HL-60 (cell line): ENCODE data around the gene CAMTA1.

Source experiments
- GABPA ChIP-seq: IDR thresholded peaks from 2 replicates; pipeline ENCODE4 v1.6.1; 2012; ENCODE audit warnings: low read depth
- POLR2AphosphoS5 ChIP-seq: IDR thresholded peaks from 2 replicates; pipeline ENCODE4 v1.6.1; 2012; ENCODE audit warnings: low read depth
- REST ChIP-seq: IDR thresholded peaks from 2 replicates; pipeline ENCODE4 v1.6.1; 2012; ENCODE audit warnings: low read depth; ENCODE audit not compliant: insufficient replicate concordance
- TF ChIP-seq, protein P1 (sequence below): IDR thresholded peaks from one replicate; pipeline ENCODE4 v1.5.1; 2011; ENCODE audit warnings: low read length, control low read depth, inconsistent platforms; ENCODE audit not compliant: insufficient read depth

GRCh38 chr1:7320661-7321060, 535.4 kb downstream of the CAMTA1 start:
- no peak for TF ChIP-seq REST
- TF ChIP-seq, protein P1, sequence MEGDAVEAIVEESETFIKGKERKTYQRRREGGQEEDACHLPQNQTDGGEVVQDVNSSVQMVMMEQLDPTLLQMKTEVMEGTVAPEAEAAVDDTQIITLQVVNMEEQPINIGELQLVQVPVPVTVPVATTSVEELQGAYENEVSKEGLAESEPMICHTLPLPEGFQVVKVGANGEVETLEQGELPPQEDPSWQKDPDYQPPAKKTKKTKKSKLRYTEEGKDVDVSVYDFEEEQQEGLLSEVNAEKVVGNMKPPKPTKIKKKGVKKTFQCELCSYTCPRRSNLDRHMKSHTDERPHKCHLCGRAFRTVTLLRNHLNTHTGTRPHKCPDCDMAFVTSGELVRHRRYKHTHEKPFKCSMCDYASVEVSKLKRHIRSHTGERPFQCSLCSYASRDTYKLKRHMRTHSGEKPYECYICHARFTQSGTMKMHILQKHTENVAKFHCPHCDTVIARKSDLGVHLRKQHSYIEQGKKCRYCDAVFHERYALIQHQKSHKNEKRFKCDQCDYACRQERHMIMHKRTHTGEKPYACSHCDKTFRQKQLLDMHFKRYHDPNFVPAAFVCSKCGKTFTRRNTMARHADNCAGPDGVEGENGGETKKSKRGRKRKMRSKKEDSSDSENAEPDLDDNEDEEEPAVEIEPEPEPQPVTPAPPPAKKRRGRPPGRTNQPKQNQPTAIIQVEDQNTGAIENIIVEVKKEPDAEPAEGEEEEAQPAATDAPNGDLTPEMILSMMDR, result no peak
- no peak for TF ChIP-seq POLR2AphosphoS5
- no peak for TF ChIP-seq GABPA
